AG09309 (cell line): Measurements from ENCODE around the gene PDE5A.

Source experiments
- DNase-seq: peaks from one replicate; pipeline ENCODE4 v3.0.0-alpha.2; 2010; ENCODE audit warnings: low read depth
- H3K4me3 ChIP-seq: 2 replicates; pipeline ENCODE4 v1.5.1; 2011; ENCODE audit warnings: mild to moderate bottlenecking, low read depth, low read length, moderate library complexity; ENCODE audit not compliant: control insufficient read depth
- CTCF ChIP-seq: IDR thresholded peaks from 2 replicates; pipeline ENCODE4 v1.5.1; 2011; ENCODE audit warnings: mild to moderate bottlenecking, low read depth, low read length, inconsistent platforms; ENCODE audit not compliant: insufficient read depth, control insufficient read depth; ENCODE audit errors: missing control alignments

PDE5A gene

GRCh38 chr4:119659576-119659975 is 31.0 kb upstream of the PDE5A start:
- DNase-seq, result no peak
- no peak overlapping the region for H3K4me3 ChIP-seq
- TF ChIP-seq CTCF, result no peak

GRCh38 chr4:119657111-119657611 is 28.6 kb upstream of the PDE5A start:
- no peak for DNase-seq
- no peak for TF ChIP-seq CTCF
- no peak overlapping the region for H3K4me3 ChIP-seq

GRCh38 chr4:119656342-119656741 is 27.7 kb upstream of the PDE5A start:
- no peak for DNase-seq
- TF ChIP-seq CTCF, result no peak
- H3K4me3 ChIP-seq, result no peak overlapping the region

GRCh38 chr4:119655111-119655837 is 26.7 kb upstream of the PDE5A start:
- no peak for DNase-seq
- no peak for TF ChIP-seq CTCF
- no peak overlapping the region for H3K4me3 ChIP-seq

- no peak overlapping the region for H3K4me3 ChIP-seq
- no peak for TF ChIP-seq CTCF
- DNase-seq, result no peak
Measured at GRCh38 chr4:119653990-119654389, 25.4 kb upstream of the PDE5A start.

GRCh38 chr4:119652998-119653397 is 24.4 kb upstream of the PDE5A start:
- no peak for TF ChIP-seq CTCF
- no peak for DNase-seq

More at GRCh38 chr4:119652998-119653397, 24.4 kb upstream of the PDE5A start:
- H3K4me3 ChIP-seq, result no peak overlapping the region
